GM19043 (cell line): Measurements from ENCODE around the gene OR51D1.
A peak's percentile ranks its signal among the peaks of the same experiment; 100 is the strongest.

Experiments used
- ATAC-seq: cut with Tn5 transposase; IDR thresholded peaks from one replicate; pipeline ENCODE4 v1.9.1; 2021; ENCODE audit warnings: low read depth; ENCODE audit not compliant: unreplicated experiment

OR51D1 gene

GRCh38 chr11:4636962-4637661 is at the start of gene OR51D1:
Gene OR51D1, plus strand, starts transcription at chr11:4637477. Its CDS starts 2,314 bp downstream, at chr11:4639791.
- peak; percentile 86 for ATAC-seq

- no peak for ATAC-seq
Observed at GRCh38 chr11:4589017-4589416, 48.3 kb upstream of the OR51D1 start.

GRCh38 chr11:4593739-4594138 is 43.5 kb upstream of the OR51D1 start, which contains the start of gene OR52I1:
Gene OR52I1, plus strand, starts transcription at chr11:4594039. Its CDS starts 0 bp downstream, at chr11:4594039.
- ATAC-seq = no peak

GRCh38 chr11:4605057-4605456 is 32.2 kb upstream of the OR51D1 start:
- ATAC-seq = no peak

GRCh38 chr11:4606231-4607015 is 30.9 kb upstream of the OR51D1 start:
- ATAC-seq = no peak

GRCh38 chr11:4607096-4607495 is 30.2 kb upstream of the OR51D1 start:
- no peak for ATAC-seq

GRCh38 chr11:4607781-4608666 is 29.3 kb upstream of the OR51D1 start, which contains the start of gene TRIM68:
Gene TRIM68, minus strand, starts transcription at chr11:4608231. Its CDS starts 2,727 bp downstream, at chr11:4605504.
- ATAC-seq = peak; percentile 99

GRCh38 chr11:4610258-4610935 is 26.9 kb upstream of the OR51D1 start:
- ATAC-seq = no peak

GRCh38 chr11:4611986-4612385 is 25.3 kb upstream of the OR51D1 start:
- no peak for ATAC-seq

- no peak for ATAC-seq
Observed at GRCh38 chr11:4615856-4616444, 21.3 kb upstream of the OR51D1 start.

- ATAC-seq = no peak
Observed at GRCh38 chr11:4619514-4619913, 17.8 kb upstream of the OR51D1 start.

GRCh38 chr11:4626207-4627099 is 10.8 kb upstream of the OR51D1 start:
- ATAC-seq = no peak

GRCh38 chr11:4636136-4636535 is 1.1 kb upstream of the OR51D1 start:
- no peak for ATAC-seq

- ATAC-seq = no peak
Observed at GRCh38 chr11:4637662-4638047, 378 bp downstream of the OR51D1 start.

- ATAC-seq = no peak
Observed at GRCh38 chr11:4639931-4640330, 2.7 kb downstream of the OR51D1 start.

- ATAC-seq = no peak
Observed at GRCh38 chr11:4641501-4641900, 4.2 kb downstream of the OR51D1 start.

- ATAC-seq = no peak
Observed at GRCh38 chr11:4642043-4642442, 4.8 kb downstream of the OR51D1 start.

GRCh38 chr11:4643076-4643475 is 5.8 kb downstream of the OR51D1 start:
- ATAC-seq = no peak

- ATAC-seq = no peak
Observed at GRCh38 chr11:4643682-4644081, 6.4 kb downstream of the OR51D1 start, which contains the start of gene OR51E1. Gene OR51E1, plus strand, starts transcription at chr11:4643982. Its CDS starts 8,545 bp downstream, at chr11:4652527.
